CD4-positive, CD25-positive, alpha-beta regulatory T cell (primary cell): ENCODE measurements around the gene NACC1. TPM values are rescaled to one million over a fixed set of nuclear protein-coding genes. Genes with fewer than 3 reads are reported as not detected.

Source experiments
- ATAC-seq, 2 donors: fragments of 150-1000 bp; cut with Tn5 transposase; one replicate each; pipeline ENCODE4 v1.10.0; 2021; ENCODE audit warnings: low read depth in 2 of 2, moderate number of reproducible peaks in 2 of 2, moderate library complexity in 1 of 2
- DNase-seq, 3 donors: peaks; one replicate each; pipeline versions ENCODE4 v3.0.0 to v3.0.0-alpha.2; 2012 to 2022; ENCODE audit warnings: mixed read lengths in 1 of 3
- H3K27ac ChIP-seq: one replicate; pipeline ENCODE4 v1.7.0; 2013; ENCODE audit warnings: mild to moderate bottlenecking, low read length; ENCODE audit not compliant: insufficient read depth, poor library complexity, severe bottlenecking
- H3K27me3 ChIP-seq: one replicate; pipeline ENCODE4 v1.7.0; 2013; ENCODE audit warnings: low read length; ENCODE audit not compliant: control insufficient read depth, insufficient read depth
- H3K36me3 ChIP-seq: one replicate; pipeline ENCODE4 v1.7.0; 2013; ENCODE audit warnings: mild to moderate bottlenecking, low read length, moderate library complexity; ENCODE audit not compliant: control insufficient read depth, insufficient read depth
- H3K4me1 ChIP-seq: 2 replicates; pipeline ENCODE4 v1.7.0; 2013; ENCODE audit warnings: mild to moderate bottlenecking, low read length; ENCODE audit not compliant: insufficient read depth, control insufficient read depth, poor library complexity, severe bottlenecking
- H3K4me3 ChIP-seq: one replicate; pipeline ENCODE4 v1.7.0; 2013; ENCODE audit warnings: low read depth, mild to moderate bottlenecking, low read length, moderate library complexity
- H3K9me3 ChIP-seq, 2 experiments: 1 replicate in 1 of 2; 2 replicates in 1 of 2; pipeline ENCODE4 v1.7.0; 2013; ENCODE audit warnings: low read length in 2 of 2, mild to moderate bottlenecking in 1 of 2, moderate library complexity in 1 of 2; ENCODE audit not compliant: control insufficient read depth in 2 of 2
- H3K27ac Mint-ChIP-seq, 3 donors: one replicate each; pipeline ENCODE4 v1.8.0; 2020 to 2022; ENCODE audit warnings: mild to moderate bottlenecking in 3 of 3, mixed read lengths in 3 of 3, moderate library complexity in 2 of 3
- H3K27me3 Mint-ChIP-seq: one replicate; pipeline ENCODE4 v1.8.0; 2022; ENCODE audit warnings: mild to moderate bottlenecking, mixed read lengths
- H3K36me3 Mint-ChIP-seq: one replicate; pipeline ENCODE4 v1.8.0; 2020; ENCODE audit warnings: mixed read lengths
- H3K4me1 Mint-ChIP-seq, 4 donors: one replicate each; pipeline ENCODE4 v1.8.0; 2020 to 2022; ENCODE audit warnings: mixed read lengths in 4 of 4, mild to moderate bottlenecking in 1 of 4
- H3K4me3 Mint-ChIP-seq, 4 donors: one replicate each; pipeline ENCODE4 v1.8.0; 2020 to 2022; ENCODE audit warnings: mild to moderate bottlenecking in 4 of 4, mixed read lengths in 4 of 4, moderate library complexity in 3 of 4
- H3K9me3 Mint-ChIP-seq, 7 donors: one replicate each; pipeline ENCODE4 v1.8.0; 2020 to 2022; ENCODE audit warnings: mixed read lengths in 7 of 7, mild to moderate bottlenecking in 3 of 7, moderate library complexity in 2 of 7
- polyA plus RNA-seq, 4 donors: library from polyadenylated mRNA; unstranded; fragments of 300-500 nt; fragmentation: Illumina TruSeq; gene quantifications; one replicate each; pipeline ENCODE4 v1.2.3, GENCODE V29; 2021
- total RNA-seq: library from RNA; stranded (reverse); gene quantifications from one replicate; pipeline ENCODE4 v1.2.3, GENCODE V29; 2022

The NACC1 gene
- total and polyA plus RNA-seq, 5 donors from 2014 or later = 0.71 to 25.4 (median 1.4) TPM

GRCh38 chr19:13100031-13100588 lies 18.0 kb upstream of the NACC1 start:
- Histone ChIP-seq H3K9me3 (no peaks in the 10 kb centered on the region), H3K27me3 (no peaks in the 10 kb centered on the region), H3K4me3 (peak overlapping the region; percentile 41), H3K4me1 (peaks cover 98% of the 10 kb centered on the region), H3K36me3 (no peaks in the 10 kb centered on the region), H3K27ac (peak overlapping the region; percentile 87)
- H3K4me1 Mint-ChIP-seq = peaks cover 5 to 70% (median 34%) of the 10 kb centered on the region in 4 donors
- peak overlapping the region; percentile 95 to 98 (median 96) for H3K27ac Mint-ChIP-seq
- peaks cover 0 to 1% (median 0%) of the 10 kb centered on the region in 7 donors for H3K9me3 Mint-ChIP-seq
- H3K27me3 Mint-ChIP-seq = peaks cover 19% of the 10 kb centered on the region
- peak; percentile 24 to 29 for ATAC-seq
- DNase-seq = peak; percentile 44 to 86 (median 62)
- peaks cover 6% of the 10 kb centered on the region for H3K36me3 Mint-ChIP-seq
- H3K4me3 Mint-ChIP-seq = peak overlapping the region; percentile 86 to 91 (median 90)

GRCh38 chr19:13100841-13101589 lies 17.0 kb upstream of the NACC1 start:
- Mint-ChIP-seq H3K9me3 (peaks cover 0 to 1% (median 0%) of the 10 kb centered on the region in 7 donors), H3K27me3 (peaks cover 16% of the 10 kb centered on the region), H3K4me1 (peaks cover 5 to 67% (median 32%) of the 10 kb centered on the region in 4 donors), H3K27ac (peak overlapping the region; percentile 83 to 98 (median 95)), H3K36me3 (peaks cover 6% of the 10 kb centered on the region), H3K4me3 (peak overlapping the region; percentile 86 to 91 (median 90))
- Histone ChIP-seq H3K4me3 (peak overlapping the region; percentile 67), H3K27ac (peak overlapping the region; percentile 87), H3K9me3 (no peaks in the 10 kb centered on the region), H3K27me3 (no peaks in the 10 kb centered on the region), H3K36me3 (no peaks in the 10 kb centered on the region), H3K4me1 (peaks cover 98% of the 10 kb centered on the region)
- ATAC-seq (no peak), DNase-seq (no peak)

GRCh38 chr19:13101590-13102415 lies 16.3 kb upstream of the NACC1 start:
- peaks cover 12% of the 10 kb centered on the region for H3K27me3 Mint-ChIP-seq
- H3K27ac Mint-ChIP-seq = peak overlapping the region; percentile 83 to 95 (median 88)
- H3K9me3 Mint-ChIP-seq = peaks cover 0 to 1% (median 0%) of the 10 kb centered on the region in 7 donors
- peaks cover 5 to 63% (median 28%) of the 10 kb centered on the region in 4 donors for H3K4me1 Mint-ChIP-seq
- Histone ChIP-seq H3K9me3 (no peaks in the 10 kb centered on the region), H3K36me3 (no peaks in the 10 kb centered on the region), H3K27ac (peak overlapping the region; percentile 87), H3K27me3 (no peaks in the 10 kb centered on the region), H3K4me1 (peaks cover 91% of the 10 kb centered on the region), H3K4me3 (peak overlapping the region; percentile 67)
- peak overlapping the region; percentile 86 to 90 (median 88) for H3K4me3 Mint-ChIP-seq
- no peak for DNase-seq
- no peak for ATAC-seq
- H3K36me3 Mint-ChIP-seq = peaks cover 6% of the 10 kb centered on the region

- H3K4me1 Mint-ChIP-seq = peaks cover under 1 to 59% (median 25%) of the 10 kb centered on the region in 4 donors
- H3K36me3 ChIP-seq = no peaks in the 10 kb centered on the region
Measured at GRCh38 chr19:13102416-13102665, 15.7 kb upstream of the NACC1 start.

GRCh38 chr19:13102666-13103580 lies 15.1 kb upstream of the NACC1 start, which contains the start of gene LYL1:
Gene LYL1, minus strand, starts transcription at chr19:13102858. Its CDS starts 1,687 bp downstream, at chr19:13101171.
- H3K27ac ChIP-seq = peak within 1 kb of the TSS; percentile 72
- H3K4me1 Mint-ChIP-seq = peaks cover 0 to 57% (median 24%) of the 10 kb centered on the region in 4 donors

More at GRCh38 chr19:13102416-13102665, 15.7 kb upstream of the NACC1 start:
- Mint-ChIP-seq H3K4me3 (peak overlapping the region; percentile 86 to 90 (median 88)), H3K36me3 (peaks cover 6% of the 10 kb centered on the region), H3K27ac (peak overlapping the region; percentile 83 to 95 (median 88)), H3K27me3 (peaks cover 7% of the 10 kb centered on the region), H3K9me3 (peaks cover 0 to 1% (median 0%) of the 10 kb centered on the region in 7 donors)
- no peaks in the 10 kb centered on the region for H3K27me3 ChIP-seq
- ATAC-seq = no peak
- H3K27ac ChIP-seq = peak overlapping the region; percentile 72
- H3K4me1 ChIP-seq = peaks cover 86% of the 10 kb centered on the region
- DNase-seq = no peak
- peak overlapping the region; percentile 67 for H3K4me3 ChIP-seq
- no peaks in the 10 kb centered on the region for H3K9me3 ChIP-seq

GRCh38 chr19:13103581-13104359 lies 14.3 kb upstream of the NACC1 start:
- H3K27me3 ChIP-seq = no peaks in the 10 kb centered on the region
- peak overlapping the region; percentile 71 to 92 (median 88) for H3K27ac Mint-ChIP-seq
- H3K36me3 Mint-ChIP-seq = peaks cover 6% of the 10 kb centered on the region
- peaks cover 0 to 53% (median 21%) of the 10 kb centered on the region in 4 donors for H3K4me1 Mint-ChIP-seq
- H3K27ac ChIP-seq = peak overlapping the region; percentile 72
- H3K9me3 ChIP-seq = no peaks in the 10 kb centered on the region
- ATAC-seq = no peak
- H3K27me3 Mint-ChIP-seq = no peaks in the 10 kb centered on the region
- peak overlapping the region; percentile 90 to 97 (median 92) for H3K4me3 Mint-ChIP-seq
- H3K36me3 ChIP-seq = no peaks in the 10 kb centered on the region
- peaks cover 72% of the 10 kb centered on the region for H3K4me1 ChIP-seq
- H3K9me3 Mint-ChIP-seq = no peaks in the 10 kb centered on the region
- peak overlapping the region; percentile 59 for H3K4me3 ChIP-seq
- DNase-seq = no peak

More at GRCh38 chr19:13102666-13103580, 15.1 kb upstream of the NACC1 start, which contains the start of gene LYL1:
- Mint-ChIP-seq H3K4me3 (peak within 1 kb of the TSS; percentile 90 to 93 (median 90)), H3K9me3 (peaks cover 0 to 1% (median 0%) of the 10 kb centered on the region in 7 donors), H3K27ac (peak within 1 kb of the TSS; percentile 83 to 95 (median 88)), H3K36me3 (peaks cover 6% of the 10 kb centered on the region), H3K27me3 (peaks cover 6% of the 10 kb centered on the region)
- ATAC-seq (peak in 1 of 2 donors; percentile 20), DNase-seq (peak in 2 of 3 donors; percentile 30 to 63)
- H3K27me3 ChIP-seq = no peaks in the 10 kb centered on the region
- H3K4me3 ChIP-seq = peak within 1 kb of the TSS; percentile 67
- H3K36me3 ChIP-seq = no peaks in the 10 kb centered on the region
- peaks cover 80% of the 10 kb centered on the region for H3K4me1 ChIP-seq
- H3K9me3 ChIP-seq = no peaks in the 10 kb centered on the region
